SK-N-SH treated with all-trans-retinoic acid at 6 μM for 48 hours (cell line): Measurements from ENCODE around the gene ZNF385C.

ENCODE experiments used
- ATAC-seq: fragments of 200-7000 bp; cut with Tn5 transposase; 3 replicates; pipeline ENCODE4 v1.9.1; 2020; ENCODE audit warnings: mild to moderate bottlenecking, moderate library complexity
- ARNTL ChIP-seq: fragments of 450-650 bp; formaldehyde crosslinking; IDR thresholded peaks from 2 replicates; pipeline ENCODE4 v1.5.0; 2020; ENCODE audit warnings: low read depth, mild to moderate bottlenecking, moderate library complexity, borderline replicate concordance
- BACH2 ChIP-seq: fragments of 250-450 bp; sonication (Bioruptor Pico); IDR thresholded peaks from 2 replicates; pipeline ENCODE4 v1.9.0; 2021; ENCODE audit warnings: mild to moderate bottlenecking, borderline replicate concordance
- CSDC2 ChIP-seq: fragments of 250-450 bp; sonication (Bioruptor Pico); IDR thresholded peaks from 2 replicates; pipeline ENCODE4 v1.5.0; 2020; ENCODE audit warnings: mild to moderate bottlenecking, moderate library complexity
- ESRRG ChIP-seq: fragments of 250-450 bp; sonication (Bioruptor Pico); IDR thresholded peaks from 2 replicates; pipeline ENCODE4 v1.6.1; 2021; ENCODE audit warnings: mild to moderate bottlenecking
- GLIS3 ChIP-seq: fragments of 250-450 bp; sonication (Bioruptor Pico); IDR thresholded peaks from 2 replicates; pipeline ENCODE4 v1.5.0; 2020; ENCODE audit warnings: mild to moderate bottlenecking, moderate library complexity
- OSR1 ChIP-seq: fragments of 250-450 bp; sonication (Bioruptor Pico); IDR thresholded peaks from 2 replicates; pipeline ENCODE4 v1.8.0; 2022; ENCODE audit warnings: moderate library complexity, mild to moderate bottlenecking, inconsistent platforms
- PPARA ChIP-seq: fragments of 250-450 bp; sonication (Bioruptor Pico); IDR thresholded peaks from 2 replicates; pipeline ENCODE4 v1.5.0; 2020; ENCODE audit warnings: mild to moderate bottlenecking, borderline replicate concordance
- RARB ChIP-seq: fragments of 250-450 bp; sonication (Bioruptor Pico); IDR thresholded peaks from 2 replicates; pipeline ENCODE4 v1.8.0; 2021; ENCODE audit warnings: mild to moderate bottlenecking, moderate library complexity
- TOX ChIP-seq: fragments of 250-450 bp; sonication (Bioruptor Pico); IDR thresholded peaks from 2 replicates; pipeline ENCODE4 v1.8.0; 2021; ENCODE audit warnings: mild to moderate bottlenecking, moderate library complexity, borderline replicate concordance
- ZC3H10 ChIP-seq: fragments of 250-450 bp; sonication (Bioruptor Pico); IDR thresholded peaks from 2 replicates; pipeline ENCODE4 v1.5.1; 2021; ENCODE audit warnings: mild to moderate bottlenecking, moderate library complexity
- ZFP3 ChIP-seq: fragments of 250-450 bp; sonication (Bioruptor Pico); IDR thresholded peaks from 2 replicates; pipeline ENCODE4 v1.5.0; 2020; ENCODE audit warnings: mild to moderate bottlenecking, moderate library complexity
- ZFP30 ChIP-seq: fragments of 450-650 bp; formaldehyde crosslinking; IDR thresholded peaks from 2 replicates; pipeline ENCODE4 v1.5.0; 2022; ENCODE audit warnings: mild to moderate bottlenecking, moderate library complexity
- ZNF8 ChIP-seq: fragments of 450-650 bp; formaldehyde crosslinking; IDR thresholded peaks from 2 replicates; pipeline ENCODE4 v1.5.0; 2020; ENCODE audit warnings: mild to moderate bottlenecking, moderate library complexity
- TF ChIP-seq, protein P1 (sequence below): fragments of 250-450 bp; sonication (Bioruptor Pico); IDR thresholded peaks from 2 replicates; pipeline ENCODE4 v1.5.1; 2020; ENCODE audit warnings: low read depth, mild to moderate bottlenecking, moderate library complexity
- TF ChIP-seq, protein P2 (sequence below): fragments of 250-450 bp; sonication (Bioruptor Pico); IDR thresholded peaks from 2 replicates; pipeline ENCODE4 v1.5.1; 2021; ENCODE audit warnings: mild to moderate bottlenecking, moderate library complexity
- TF ChIP-seq, protein P3 (sequence below): fragments of 250-450 bp; sonication (Bioruptor Pico); IDR thresholded peaks from 2 replicates; pipeline ENCODE4 v1.8.0; 2021; ENCODE audit warnings: low read depth, mild to moderate bottlenecking, moderate library complexity, borderline replicate concordance
- TF ChIP-seq, protein P4 (sequence below): fragments of 250-450 bp; sonication (Bioruptor Pico); IDR thresholded peaks from 2 replicates; pipeline ENCODE4 v1.5.0; 2020; ENCODE audit warnings: mild to moderate bottlenecking, moderate library complexity
- TF ChIP-seq, protein P5 (sequence below): fragments of 250-450 bp; sonication (Bioruptor Pico); IDR thresholded peaks from 2 replicates; pipeline ENCODE4 v1.8.0; 2020; ENCODE audit warnings: mild to moderate bottlenecking, moderate library complexity, borderline replicate concordance

The ZNF385C gene

DNA sequence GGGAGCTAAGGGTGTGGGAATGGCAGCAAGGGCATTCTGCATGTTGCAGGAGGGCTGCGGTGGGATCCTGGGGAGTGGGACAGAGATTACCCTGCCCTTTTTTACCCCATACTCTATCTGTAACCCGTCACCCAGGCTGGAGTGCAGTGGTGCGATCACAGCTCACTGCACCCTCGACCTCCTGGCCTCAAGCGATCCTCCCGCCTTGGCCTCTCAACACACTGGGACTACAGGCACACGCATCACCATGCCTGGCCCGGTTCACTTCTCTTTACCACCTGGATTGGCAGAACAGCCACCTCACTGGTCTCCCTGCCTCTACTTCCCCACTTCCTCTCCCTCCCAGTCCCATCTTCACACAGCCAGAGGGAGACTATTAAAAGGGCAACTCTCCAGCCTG lies 9.5 kb downstream of the ZNF385C start (continued):
- TF ChIP-seq, protein P1, sequence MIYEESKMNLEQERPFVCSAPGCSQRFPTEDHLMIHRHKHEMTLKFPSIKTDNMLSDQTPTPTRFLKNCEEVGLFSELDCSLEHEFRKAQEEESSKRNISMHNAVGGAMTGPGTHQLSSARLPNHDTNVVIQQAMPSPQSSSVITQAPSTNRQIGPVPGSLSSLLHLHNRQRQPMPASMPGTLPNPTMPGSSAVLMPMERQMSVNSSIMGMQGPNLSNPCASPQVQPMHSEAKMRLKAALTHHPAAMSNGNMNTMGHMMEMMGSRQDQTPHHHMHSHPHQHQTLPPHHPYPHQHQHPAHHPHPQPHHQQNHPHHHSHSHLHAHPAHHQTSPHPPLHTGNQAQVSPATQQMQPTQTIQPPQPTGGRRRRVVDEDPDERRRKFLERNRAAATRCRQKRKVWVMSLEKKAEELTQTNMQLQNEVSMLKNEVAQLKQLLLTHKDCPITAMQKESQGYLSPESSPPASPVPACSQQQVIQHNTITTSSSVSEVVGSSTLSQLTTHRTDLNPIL (CRISPR knock-in tag): no peak
- TF ChIP-seq PPARA: no peak
- TF ChIP-seq RARB: no peak
- TF ChIP-seq ZC3H10: no peak

DNA sequence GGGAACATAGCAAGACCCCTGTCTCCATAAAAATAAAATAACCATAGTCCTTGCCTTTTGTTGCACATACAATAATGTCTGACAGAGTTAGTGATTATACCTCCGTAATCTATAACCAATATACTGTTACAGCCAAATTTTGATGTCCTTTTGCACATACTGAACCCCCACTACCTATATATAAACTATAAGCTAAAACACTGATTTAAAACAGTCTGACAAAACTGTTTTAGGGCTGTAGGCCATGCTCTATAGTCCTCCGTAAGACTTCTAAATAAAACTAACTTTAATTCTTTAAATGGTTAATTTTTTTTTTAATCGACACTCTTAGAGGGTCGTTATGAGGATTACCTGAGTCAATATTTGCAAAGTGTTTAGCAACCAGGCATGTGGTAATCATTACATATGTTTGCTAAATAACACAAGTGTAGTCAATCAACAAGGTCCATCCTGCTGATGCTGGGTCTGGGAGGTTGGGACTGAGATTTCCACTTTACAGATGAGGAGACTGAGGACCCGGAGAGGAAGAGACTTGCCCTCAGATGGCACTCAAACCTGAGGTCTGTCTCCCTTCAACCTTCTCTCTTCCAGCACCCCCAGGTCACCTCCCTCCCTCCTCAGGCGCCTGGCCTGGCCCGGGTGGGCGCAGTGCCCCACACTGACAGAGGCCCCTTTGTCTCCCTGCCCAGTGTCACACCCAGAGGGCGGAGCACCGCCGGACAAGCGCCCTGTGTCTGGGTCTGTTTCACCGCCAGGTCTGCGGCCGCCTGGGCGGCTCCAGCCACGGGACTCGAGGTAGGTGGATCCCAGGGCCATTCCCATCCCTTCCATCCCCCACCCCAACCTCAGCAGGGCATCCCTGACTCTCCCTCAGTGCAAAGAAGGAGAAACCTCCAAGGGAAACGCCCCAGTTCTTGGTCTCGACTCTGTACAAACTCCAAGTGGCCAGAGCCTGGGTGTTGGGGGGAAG lies 10.3 kb downstream of the ZNF385C start:
- no peak for ATAC-seq

DNA sequence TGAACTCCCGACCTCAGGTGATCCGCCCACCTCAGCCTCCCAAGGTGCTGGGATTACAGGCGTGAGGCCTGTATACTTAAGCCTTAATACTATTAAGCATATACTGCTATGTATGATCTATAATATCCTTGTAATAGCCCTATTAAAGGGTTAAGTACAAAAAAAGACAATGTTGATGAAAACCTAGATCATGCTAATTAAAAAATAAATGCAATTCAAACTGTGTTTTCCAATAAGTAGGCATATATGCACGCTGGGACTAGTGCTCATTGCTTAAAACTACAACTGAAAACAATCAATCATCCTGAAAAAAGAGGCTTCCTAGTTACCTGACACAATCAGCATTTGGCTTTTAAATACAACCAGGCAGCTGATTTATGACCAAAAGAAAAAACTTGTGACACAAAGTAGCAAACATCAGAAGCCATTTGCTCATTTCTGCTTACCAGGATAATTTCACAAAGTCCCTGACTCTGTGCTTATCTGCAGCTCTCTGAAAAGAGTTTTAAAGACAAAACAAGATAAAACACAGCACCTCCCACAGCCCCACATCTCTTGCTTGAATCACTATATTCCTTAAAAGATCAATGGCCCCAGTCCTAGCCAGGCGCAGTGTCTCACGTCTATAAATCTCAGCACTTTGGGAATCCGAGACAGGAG lies 11.1 kb downstream of the ZNF385C start:
- TF ChIP-seq, protein P2, sequence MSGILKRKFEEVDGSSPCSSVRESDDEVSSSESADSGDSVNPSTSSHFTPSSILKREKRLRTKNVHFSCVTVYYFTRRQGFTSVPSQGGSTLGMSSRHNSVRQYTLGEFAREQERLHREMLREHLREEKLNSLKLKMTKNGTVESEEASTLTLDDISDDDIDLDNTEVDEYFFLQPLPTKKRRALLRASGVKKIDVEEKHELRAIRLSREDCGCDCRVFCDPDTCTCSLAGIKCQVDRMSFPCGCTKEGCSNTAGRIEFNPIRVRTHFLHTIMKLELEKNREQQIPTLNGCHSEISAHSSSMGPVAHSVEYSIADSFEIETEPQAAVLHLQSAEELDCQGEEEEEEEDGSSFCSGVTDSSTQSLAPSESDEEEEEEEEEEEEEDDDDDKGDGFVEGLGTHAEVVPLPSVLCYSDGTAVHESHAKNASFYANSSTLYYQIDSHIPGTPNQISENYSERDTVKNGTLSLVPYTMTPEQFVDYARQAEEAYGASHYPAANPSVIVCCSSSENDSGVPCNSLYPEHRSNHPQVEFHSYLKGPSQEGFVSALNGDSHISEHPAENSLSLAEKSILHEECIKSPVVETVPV (CRISPR knock-in tag): no peak
- TF ChIP-seq RARB (no peak), PPARA (no peak), ZFP30 (CRISPR knock-in tag) (no peak)
- no peak for ATAC-seq

More for the DNA sequence above, 10.3 kb downstream of the ZNF385C start:
- TF ChIP-seq, protein P3, sequence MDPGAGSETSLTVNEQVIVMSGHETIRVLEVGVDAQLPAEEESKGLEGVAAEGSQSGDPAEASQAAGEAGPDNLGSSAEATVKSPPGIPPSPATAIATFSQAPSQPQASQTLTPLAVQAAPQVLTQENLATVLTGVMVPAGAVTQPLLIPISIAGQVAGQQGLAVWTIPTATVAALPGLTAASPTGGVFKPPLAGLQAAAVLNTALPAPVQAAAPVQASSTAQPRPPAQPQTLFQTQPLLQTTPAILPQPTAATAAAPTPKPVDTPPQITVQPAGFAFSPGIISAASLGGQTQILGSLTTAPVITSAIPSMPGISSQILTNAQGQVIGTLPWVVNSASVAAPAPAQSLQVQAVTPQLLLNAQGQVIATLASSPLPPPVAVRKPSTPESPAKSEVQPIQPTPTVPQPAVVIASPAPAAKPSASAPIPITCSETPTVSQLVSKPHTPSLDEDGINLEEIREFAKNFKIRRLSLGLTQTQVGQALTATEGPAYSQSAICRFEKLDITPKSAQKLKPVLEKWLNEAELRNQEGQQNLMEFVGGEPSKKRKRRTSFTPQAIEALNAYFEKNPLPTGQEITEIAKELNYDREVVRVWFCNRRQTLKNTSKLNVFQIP (CRISPR knock-in tag): no peak
- TF ChIP-seq CSDC2 (no peak), ZFP30 (CRISPR knock-in tag) (no peak), ZNF8 (CRISPR knock-in tag) (no peak), GLIS3 (CRISPR knock-in tag) (no peak), ESRRG (no peak), RARB (no peak), ARNTL (CRISPR knock-in tag) (no peak)
- TF ChIP-seq, protein P1 (CRISPR knock-in tag): no peak
- TF ChIP-seq, protein P4, sequence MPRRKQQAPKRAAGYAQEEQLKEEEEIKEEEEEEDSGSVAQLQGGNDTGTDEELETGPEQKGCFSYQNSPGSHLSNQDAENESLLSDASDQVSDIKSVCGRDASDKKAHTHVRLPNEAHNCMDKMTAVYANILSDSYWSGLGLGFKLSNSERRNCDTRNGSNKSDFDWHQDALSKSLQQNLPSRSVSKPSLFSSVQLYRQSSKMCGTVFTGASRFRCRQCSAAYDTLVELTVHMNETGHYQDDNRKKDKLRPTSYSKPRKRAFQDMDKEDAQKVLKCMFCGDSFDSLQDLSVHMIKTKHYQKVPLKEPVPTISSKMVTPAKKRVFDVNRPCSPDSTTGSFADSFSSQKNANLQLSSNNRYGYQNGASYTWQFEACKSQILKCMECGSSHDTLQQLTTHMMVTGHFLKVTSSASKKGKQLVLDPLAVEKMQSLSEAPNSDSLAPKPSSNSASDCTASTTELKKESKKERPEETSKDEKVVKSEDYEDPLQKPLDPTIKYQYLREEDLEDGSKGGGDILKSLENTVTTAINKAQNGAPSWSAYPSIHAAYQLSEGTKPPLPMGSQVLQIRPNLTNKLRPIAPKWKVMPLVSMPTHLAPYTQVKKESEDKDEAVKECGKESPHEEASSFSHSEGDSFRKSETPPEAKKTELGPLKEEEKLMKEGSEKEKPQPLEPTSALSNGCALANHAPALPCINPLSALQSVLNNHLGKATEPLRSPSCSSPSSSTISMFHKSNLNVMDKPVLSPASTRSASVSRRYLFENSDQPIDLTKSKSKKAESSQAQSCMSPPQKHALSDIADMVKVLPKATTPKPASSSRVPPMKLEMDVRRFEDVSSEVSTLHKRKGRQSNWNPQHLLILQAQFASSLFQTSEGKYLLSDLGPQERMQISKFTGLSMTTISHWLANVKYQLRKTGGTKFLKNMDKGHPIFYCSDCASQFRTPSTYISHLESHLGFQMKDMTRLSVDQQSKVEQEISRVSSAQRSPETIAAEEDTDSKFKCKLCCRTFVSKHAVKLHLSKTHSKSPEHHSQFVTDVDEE (CRISPR knock-in tag): no peak

DNA sequence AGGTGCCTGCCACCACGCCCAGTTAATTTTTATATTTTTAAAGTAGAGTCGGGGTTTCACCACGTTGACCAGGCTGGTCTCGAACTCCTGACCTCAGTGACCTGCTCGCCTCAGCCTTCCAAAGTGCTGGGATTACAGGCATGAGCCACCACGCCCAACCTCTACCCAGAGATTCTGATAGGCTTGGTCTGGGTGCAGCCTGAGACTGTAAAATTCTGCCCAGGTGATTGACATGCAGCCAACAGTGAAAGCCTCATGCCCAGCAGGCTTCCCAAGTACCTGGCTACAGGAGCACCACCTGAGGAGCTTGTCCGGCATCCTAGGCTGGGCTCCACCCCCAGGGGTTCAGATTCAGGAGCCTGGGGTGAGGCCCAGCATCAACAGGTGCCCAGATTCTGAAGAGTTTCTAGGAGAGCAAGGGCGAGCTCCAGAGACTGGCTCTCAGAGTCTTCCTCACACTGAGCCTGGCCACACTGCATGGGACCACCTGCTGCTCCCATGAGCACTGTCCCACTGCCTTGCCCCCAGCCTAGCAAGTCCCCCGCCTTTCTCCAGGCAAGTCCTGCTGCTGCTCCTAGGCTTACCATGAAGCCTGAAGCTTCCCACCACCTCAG lies 16.6 kb downstream of the ZNF385C start:
- ATAC-seq: no peak
- TF ChIP-seq, protein P4 (CRISPR knock-in tag): no peak
- no peak for TF ChIP-seq ZFP3 (CRISPR knock-in tag)
- TF ChIP-seq TOX: no peak
- TF ChIP-seq BACH2: no peak
- no peak for TF ChIP-seq ARNTL (CRISPR knock-in tag)
- TF ChIP-seq, protein P1 (CRISPR knock-in tag): no peak
- TF ChIP-seq RARB: no peak
- TF ChIP-seq, protein P5, sequence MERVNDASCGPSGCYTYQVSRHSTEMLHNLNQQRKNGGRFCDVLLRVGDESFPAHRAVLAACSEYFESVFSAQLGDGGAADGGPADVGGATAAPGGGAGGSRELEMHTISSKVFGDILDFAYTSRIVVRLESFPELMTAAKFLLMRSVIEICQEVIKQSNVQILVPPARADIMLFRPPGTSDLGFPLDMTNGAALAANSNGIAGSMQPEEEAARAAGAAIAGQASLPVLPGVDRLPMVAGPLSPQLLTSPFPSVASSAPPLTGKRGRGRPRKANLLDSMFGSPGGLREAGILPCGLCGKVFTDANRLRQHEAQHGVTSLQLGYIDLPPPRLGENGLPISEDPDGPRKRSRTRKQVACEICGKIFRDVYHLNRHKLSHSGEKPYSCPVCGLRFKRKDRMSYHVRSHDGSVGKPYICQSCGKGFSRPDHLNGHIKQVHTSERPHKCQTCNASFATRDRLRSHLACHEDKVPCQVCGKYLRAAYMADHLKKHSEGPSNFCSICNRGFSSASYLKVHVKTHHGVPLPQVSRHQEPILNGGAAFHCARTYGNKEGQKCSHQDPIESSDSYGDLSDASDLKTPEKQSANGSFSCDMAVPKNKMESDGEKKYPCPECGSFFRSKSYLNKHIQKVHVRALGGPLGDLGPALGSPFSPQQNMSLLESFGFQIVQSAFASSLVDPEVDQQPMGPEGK (CRISPR knock-in tag): no peak
- no peak for TF ChIP-seq OSR1
